Vagina (tissue), 2 donors: ENCODE measurements around the gene CD300LG.

Experiments used
- CTCF ChIP-seq, 3 experiments: fragments of 450-650 bp in 2 of 3; fragments of 200-600 bp in 1 of 3; sonication (generic) in 1 of 3; IDR thresholded peaks; one replicate each; pipeline ENCODE4 v1.5.1; 2017 to 2019; ENCODE audit warnings: antibody characterized with exemption in 3 of 3, mild to moderate bottlenecking in 2 of 3, moderate library complexity in 2 of 3
- POLR2A ChIP-seq, 2 donors: fragments of 450-650 bp; IDR thresholded peaks; one replicate each; pipeline ENCODE4 v1.6.1; 2017; ENCODE audit warnings: antibody characterized with exemption in 2 of 2, mild to moderate bottlenecking in 2 of 2, moderate library complexity in 2 of 2
- POLR2AphosphoS5 ChIP-seq, 2 donors: sonication (generic); formaldehyde crosslinking; IDR thresholded peaks; one replicate each; pipeline ENCODE4 v1.9.0; 2017; ENCODE audit warnings: antibody characterized with exemption in 2 of 2, mild to moderate bottlenecking in 2 of 2, low read depth in 1 of 2; ENCODE audit not compliant: insufficient read depth in 1 of 2

GRCh38 chr17:43881181-43881580 lies 34.2 kb downstream of the CD300LG start:
- TF ChIP-seq CTCF (IDR thresholded peaks at IDR 0.05) (no peak), POLR2AphosphoS5 (IDR thresholded peaks at IDR 0.05; ENCODE audit: insufficient read depth in 1 of 2, low read depth in 1 of 2) (no peak), POLR2A (IDR thresholded peaks at IDR 0.05) (no peak)
